Measurements from ENCODE around the gene HSPH1. TPM values are rescaled to one million over a fixed set of nuclear protein-coding genes. Genes with fewer than 3 reads are reported as not detected.

Gene HSPH1
- total RNA-seq, 4 donors from 2014 or later, result 33.4 to 48.2 (median 42.1) TPM

DNA sequence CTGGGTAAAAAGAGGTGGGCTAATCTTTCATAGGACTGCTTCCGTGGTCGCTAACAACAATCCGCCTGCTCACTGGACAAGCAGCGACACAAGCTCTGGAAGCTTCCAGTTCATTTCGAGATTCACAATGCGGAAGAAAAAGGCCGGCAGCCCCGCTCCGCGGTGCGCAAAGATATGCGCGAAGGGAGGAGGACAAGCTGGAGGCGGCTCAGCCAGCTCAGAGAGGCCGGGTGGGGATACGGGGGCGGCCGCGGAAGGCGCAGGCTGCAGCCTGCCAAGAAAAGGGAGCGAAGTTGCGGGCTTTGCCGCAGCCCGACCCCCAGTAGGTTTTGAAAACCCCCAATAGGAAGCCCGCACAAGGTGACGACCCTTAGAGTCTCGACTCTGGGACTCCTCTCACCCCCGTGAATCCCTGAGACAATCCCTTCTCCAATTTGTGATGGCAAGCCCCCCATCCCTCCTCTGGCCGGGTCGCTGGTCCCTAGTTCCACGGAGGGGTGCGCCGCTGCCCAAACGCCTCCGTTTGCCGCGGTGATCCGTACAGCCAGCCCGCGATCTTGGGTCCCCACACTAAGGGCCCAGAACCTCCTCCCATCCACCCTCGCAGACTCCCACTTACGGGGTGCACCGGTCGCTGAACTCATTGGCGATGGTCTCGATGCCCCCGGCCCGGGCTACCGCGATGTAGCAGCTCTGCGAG, 697 bp downstream of the HSPH1 start:
- intact Hi-C loops (cut with DNase I), result loop anchor here (5.0 to 10.0 kb wide), 3 partner anchors 36 to 1036 kb away; partner anchors contain the start of gene B3GLCT
- H3K36me3 ChIP-seq, result peaks cover 0 to 14% (median 7%) of the 10 kb centered on the region in 4 donors
- H3K4me1 ChIP-seq, result peaks cover 15 to 31% (median 29%) of the 10 kb centered on the region in 4 donors
- no peaks in the 10 kb centered on the region for H3K27me3 ChIP-seq
- TF ChIP-seq POLR2AphosphoS5 (IDR thresholded peaks at IDR 0.05) (peak; percentile 33 to 81), EP300 (IDR thresholded peaks at IDR 0.05) (no peak)
- WGBS, result under 1% methylated on average over 39 of the region's 51 CpGs
- H3K4me3 ChIP-seq, result peak overlapping the region; percentile 64 to 87 (median 75)
- peak overlapping the region; percentile 85 to 95 (median 92) for H3K27ac ChIP-seq (replicated peaks in 1 of 4)
- DNase-seq (ENCODE audit: extremely low spot score), result no peak
- no peaks in the 10 kb centered on the region for H3K9me3 ChIP-seq

DNA sequence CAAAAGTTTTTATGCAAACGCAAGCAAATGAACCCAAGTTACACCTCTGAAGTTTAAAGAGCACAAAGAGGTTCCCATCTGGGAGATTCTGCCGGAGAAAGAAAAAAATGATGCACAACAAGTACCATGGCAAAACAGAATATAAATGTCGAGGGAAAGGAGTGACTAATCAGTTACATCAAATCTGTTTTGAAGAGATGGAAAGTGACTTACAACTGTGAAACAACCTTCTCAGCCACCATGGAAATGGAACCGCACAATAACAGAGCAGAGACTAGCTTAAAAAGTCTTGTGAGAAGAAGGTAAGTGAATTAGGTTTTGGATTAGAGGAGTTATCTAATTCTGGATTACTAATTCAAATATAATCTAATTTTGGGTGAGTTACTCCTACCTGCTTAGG, 2.4 kb downstream of the HSPH1 start:
- H3K36me3 ChIP-seq, result peaks cover 4 to 28% (median 13%) of the 10 kb centered on the region in 4 donors
- H3K27ac ChIP-seq (replicated peaks in 1 of 4), result no peak overlapping the region
- no peak overlapping the region for H3K4me3 ChIP-seq
- WGBS, result 79% methylated on average over 4 of the region's 4 CpGs
- H3K27me3 ChIP-seq, result no peaks in the 10 kb centered on the region
- TF ChIP-seq POLR2A (IDR thresholded peaks at IDR 0.05; ENCODE audit: low read depth), result no peak
- TF ChIP-seq POLR2AphosphoS5 (IDR thresholded peaks at IDR 0.05), result no peak
- TF ChIP-seq EP300 (IDR thresholded peaks at IDR 0.05), result no peak
- TF ChIP-seq, protein P1, sequence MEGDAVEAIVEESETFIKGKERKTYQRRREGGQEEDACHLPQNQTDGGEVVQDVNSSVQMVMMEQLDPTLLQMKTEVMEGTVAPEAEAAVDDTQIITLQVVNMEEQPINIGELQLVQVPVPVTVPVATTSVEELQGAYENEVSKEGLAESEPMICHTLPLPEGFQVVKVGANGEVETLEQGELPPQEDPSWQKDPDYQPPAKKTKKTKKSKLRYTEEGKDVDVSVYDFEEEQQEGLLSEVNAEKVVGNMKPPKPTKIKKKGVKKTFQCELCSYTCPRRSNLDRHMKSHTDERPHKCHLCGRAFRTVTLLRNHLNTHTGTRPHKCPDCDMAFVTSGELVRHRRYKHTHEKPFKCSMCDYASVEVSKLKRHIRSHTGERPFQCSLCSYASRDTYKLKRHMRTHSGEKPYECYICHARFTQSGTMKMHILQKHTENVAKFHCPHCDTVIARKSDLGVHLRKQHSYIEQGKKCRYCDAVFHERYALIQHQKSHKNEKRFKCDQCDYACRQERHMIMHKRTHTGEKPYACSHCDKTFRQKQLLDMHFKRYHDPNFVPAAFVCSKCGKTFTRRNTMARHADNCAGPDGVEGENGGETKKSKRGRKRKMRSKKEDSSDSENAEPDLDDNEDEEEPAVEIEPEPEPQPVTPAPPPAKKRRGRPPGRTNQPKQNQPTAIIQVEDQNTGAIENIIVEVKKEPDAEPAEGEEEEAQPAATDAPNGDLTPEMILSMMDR (IDR thresholded peaks at IDR 0.05), result no peak
- H3K9me3 ChIP-seq, result no peaks in the 10 kb centered on the region
- no peak for DNase-seq (ENCODE audit: extremely low spot score)
- H3K4me1 ChIP-seq, result peaks cover 15 to 31% (median 29%) of the 10 kb centered on the region in 4 donors
- intact Hi-C loops (cut with DNase I), result no loop called here

DNA sequence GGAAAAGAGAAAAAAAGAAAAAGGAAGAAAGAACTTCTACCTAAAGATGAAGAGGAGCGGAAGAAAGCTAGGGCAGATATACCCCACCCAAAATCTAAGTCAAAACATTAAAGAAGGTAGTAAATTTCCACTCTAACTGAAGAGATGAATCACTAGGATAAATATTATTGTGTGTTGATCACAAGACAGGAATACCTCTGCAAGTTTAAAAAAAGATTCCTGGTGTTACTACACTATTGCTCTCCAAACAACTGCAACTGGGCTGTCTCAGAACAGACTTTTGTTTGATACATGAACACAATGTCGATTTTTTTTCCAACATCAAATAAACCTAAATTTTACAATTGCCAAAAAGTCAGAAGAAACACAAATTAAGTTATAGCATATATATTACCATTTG, 6.8 kb downstream of the HSPH1 start:
- peaks cover 19 to 72% (median 51%) of the 10 kb centered on the region in 4 donors for H3K36me3 ChIP-seq
- H3K4me1 ChIP-seq, result peaks cover 7 to 13% (median 12%) of the 10 kb centered on the region in 4 donors
- H3K27me3 ChIP-seq, result no peaks in the 10 kb centered on the region
- intact Hi-C loops (cut with DNase I), result no loop called here
- 85% methylated on average over 2 of the region's 2 CpGs for WGBS
- no peak for DNase-seq (ENCODE audit: extremely low spot score)
- no peak overlapping the region for H3K4me3 ChIP-seq
- TF ChIP-seq POLR2A (IDR thresholded peaks at IDR 0.05; ENCODE audit: low read depth) (no peak), EP300 (IDR thresholded peaks at IDR 0.05) (no peak), POLR2AphosphoS5 (IDR thresholded peaks at IDR 0.05) (no peak)
- TF ChIP-seq, protein P1 (IDR thresholded peaks at IDR 0.05), result no peak
- no peak overlapping the region for H3K27ac ChIP-seq (replicated peaks in 1 of 4)
- H3K9me3 ChIP-seq, result no peaks in the 10 kb centered on the region

DNA sequence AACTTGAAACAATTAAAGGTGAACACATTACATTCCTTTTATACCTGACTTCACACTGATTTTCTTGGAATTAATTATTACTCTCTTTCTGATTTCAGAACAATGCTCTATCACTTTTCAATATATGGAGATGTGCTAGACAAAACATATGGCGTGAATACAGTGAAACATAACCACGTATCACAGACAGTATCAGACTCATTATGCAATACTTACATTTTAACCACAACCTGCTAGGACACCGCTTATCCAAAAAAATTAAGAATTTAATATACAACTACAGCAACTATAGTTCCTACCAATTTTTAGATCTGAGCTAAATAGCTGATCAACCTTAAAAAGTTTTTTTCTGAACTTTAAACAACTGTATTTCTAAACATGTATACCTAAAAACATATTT, 9.9 kb downstream of the HSPH1 start:
- intact Hi-C loops (cut with DNase I), result no loop called here

More for the DNA sequence above, 9.9 kb downstream of the HSPH1 start:
- no peak overlapping the region for H3K27ac ChIP-seq (replicated peaks in 1 of 4)
- H3K9me3 ChIP-seq, result no peaks in the 10 kb centered on the region
- DNase-seq (ENCODE audit: extremely low spot score), result no peak
- H3K4me3 ChIP-seq, result no peak overlapping the region
- H3K4me1 ChIP-seq, result no peaks in the 10 kb centered on the region
- no peaks in the 10 kb centered on the region for H3K27me3 ChIP-seq
- 90% methylated on average over 3 of the region's 3 CpGs for WGBS
- TF ChIP-seq, protein P1 (IDR thresholded peaks at IDR 0.05), result no peak
- TF ChIP-seq POLR2A (IDR thresholded peaks at IDR 0.05; ENCODE audit: low read depth), result no peak
- no peak for TF ChIP-seq EP300 (IDR thresholded peaks at IDR 0.05)
- no peak for TF ChIP-seq POLR2AphosphoS5 (IDR thresholded peaks at IDR 0.05)
- peaks cover 38 to 95% (median 75%) of the 10 kb centered on the region in 4 donors for H3K36me3 ChIP-seq

Data from esophagus muscularis mucosa (tissue), 4 donors.